ENCODE measurements around the gene INPP5J.

INPP5J gene

GRCh38 chr22:31126128-31126868 lies 3.5 kb downstream of the INPP5J start:
- DNase-seq (ENCODE audit: low read depth): no peak

- no peak for DNase-seq (ENCODE audit: low read depth)
Measured at GRCh38 chr22:31126869-31127175, 4.1 kb downstream of the INPP5J start.

- DNase-seq (ENCODE audit: low read depth): no peak
Measured at GRCh38 chr22:31127181-31127772, 4.5 kb downstream of the INPP5J start.

GRCh38 chr22:31128156-31128555 lies 5.4 kb downstream of the INPP5J start:
- no peak for DNase-seq (ENCODE audit: low read depth)

GRCh38 chr22:31130873-31131272 lies 8.1 kb downstream of the INPP5J start:
- DNase-seq (ENCODE audit: low read depth): no peak

GRCh38 chr22:31133911-31134310 lies 11.1 kb downstream of the INPP5J start:
- no peak for DNase-seq (ENCODE audit: low read depth)

GRCh38 chr22:31134688-31135087 lies 11.9 kb downstream of the INPP5J start:
- DNase-seq (ENCODE audit: low read depth): no peak

GRCh38 chr22:31135706-31136105 lies 12.9 kb downstream of the INPP5J start:
- DNase-seq (ENCODE audit: low read depth): no peak

- DNase-seq (ENCODE audit: low read depth): no peak
Measured at GRCh38 chr22:31136155-31136554, 13.4 kb downstream of the INPP5J start.

GRCh38 chr22:31136711-31137110 lies 13.9 kb downstream of the INPP5J start:
- DNase-seq (ENCODE audit: low read depth): no peak

- no peak for DNase-seq (ENCODE audit: low read depth)
Measured at GRCh38 chr22:31137721-31138120, 15.0 kb downstream of the INPP5J start.

GRCh38 chr22:31138126-31138525 lies 15.4 kb downstream of the INPP5J start:
- DNase-seq (ENCODE audit: low read depth): no peak

- no peak for DNase-seq (ENCODE audit: low read depth)
Measured at GRCh38 chr22:31139066-31139465, 16.3 kb downstream of the INPP5J start.

- DNase-seq (ENCODE audit: low read depth): no peak
Measured at GRCh38 chr22:31139866-31140716, 17.3 kb downstream of the INPP5J start, which contains the start of gene PLA2G3. Gene PLA2G3 (minus strand): TSS chr22:31140508. CDS start chr22:31140354, 154 bp downstream.

- DNase-seq (ENCODE audit: low read depth): no peak
Measured at GRCh38 chr22:31140746-31141145, 18.0 kb downstream of the INPP5J start.

- no peak for DNase-seq (ENCODE audit: low read depth)
Measured at GRCh38 chr22:31141551-31141950, 18.8 kb downstream of the INPP5J start.

GRCh38 chr22:31142285-31142684 lies 19.5 kb downstream of the INPP5J start:
- no peak for DNase-seq (ENCODE audit: low read depth)

GRCh38 chr22:31143038-31143437 lies 20.3 kb downstream of the INPP5J start:
- no peak for DNase-seq (ENCODE audit: low read depth)

GRCh38 chr22:31143537-31143936 lies 20.8 kb downstream of the INPP5J start:
- no peak for DNase-seq (ENCODE audit: low read depth)

GRCh38 chr22:31144223-31144622 lies 21.5 kb downstream of the INPP5J start:
- DNase-seq (ENCODE audit: low read depth): no peak

- DNase-seq (ENCODE audit: low read depth): no peak
Measured at GRCh38 chr22:31148488-31148887, 25.7 kb downstream of the INPP5J start.

- no peak for DNase-seq (ENCODE audit: low read depth)
Measured at GRCh38 chr22:31148953-31149627, 26.3 kb downstream of the INPP5J start.
